ENCODE results near the gene C6orf47. TPM values are rescaled to one million over a fixed set of nuclear protein-coding genes. Genes with fewer than 3 reads are reported as not detected.

The C6orf47 gene
- total RNA-seq, 3 donors from 2014 or later (not counting 1 experiment from before 2014, with no cell fraction given), result 25.9 to 29.9 (median 27.4) TPM

DNA sequence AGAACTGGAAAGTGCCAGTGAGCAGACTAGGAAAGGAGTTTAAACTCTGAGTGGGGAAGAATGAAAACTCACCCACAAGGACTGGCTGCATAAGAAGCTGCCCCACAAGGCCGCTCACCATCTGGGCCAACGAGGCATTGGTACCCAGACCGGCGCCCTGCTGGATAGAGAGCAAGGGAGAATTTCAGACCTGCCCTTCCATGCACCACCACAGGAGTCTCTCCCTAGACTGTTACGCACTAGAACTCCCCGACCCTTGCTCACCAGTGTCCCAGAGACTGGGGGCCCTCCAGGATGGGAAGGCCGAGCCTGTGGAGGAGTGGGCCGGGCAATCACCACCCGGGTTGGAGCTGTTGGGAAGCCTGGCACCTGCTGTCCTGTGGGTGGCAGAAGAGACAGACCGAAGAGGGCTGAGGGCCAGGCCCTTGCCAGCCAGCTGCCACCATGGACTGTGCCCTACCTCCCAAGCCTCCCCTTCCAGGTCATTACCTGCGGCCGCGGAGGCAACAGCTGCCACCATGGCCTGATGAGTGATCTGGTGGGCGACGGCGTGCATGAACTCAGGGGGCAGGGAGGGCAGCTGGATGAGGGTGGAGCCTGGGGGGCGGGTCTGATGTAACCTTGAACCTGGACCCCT is 16.6 kb downstream of the C6orf47 start:
- H3K27ac ChIP-seq (ENCODE audit: low read length), result no peak overlapping the region
- H3K4me3 Mint-ChIP-seq, result no peak overlapping the region
- no peak overlapping the region for H3K27ac Mint-ChIP-seq
- no peaks in the 10 kb centered on the region for H3K4me1 ChIP-seq (ENCODE audit: control insufficient read depth, insufficient read depth, low read length)
- H3K9me3 ChIP-seq (ENCODE audit: control insufficient read depth, insufficient read depth, low read length), result no peaks in the 10 kb centered on the region
- intact Hi-C loops (cut with micrococcal nuclease), result no loop called here
- H3K9me3 Mint-ChIP-seq, result no peaks in the 10 kb centered on the region
- WGBS (ENCODE audit: insufficient coverage), result 96% methylated on average over 16 of the region's 17 CpGs
- no peaks in the 10 kb centered on the region for H3K27me3 ChIP-seq (ENCODE audit: control insufficient read depth, insufficient read depth, low read length)
- H3K4me3 ChIP-seq (ENCODE audit: low read length), result no peak overlapping the region
- H3K36me3 Mint-ChIP-seq, result peaks cover 7% of the 10 kb centered on the region
- peaks cover 90% of the 10 kb centered on the region for H3K36me3 ChIP-seq (ENCODE audit: control insufficient read depth, insufficient read depth, low read length)
- TF ChIP-seq, protein P1, sequence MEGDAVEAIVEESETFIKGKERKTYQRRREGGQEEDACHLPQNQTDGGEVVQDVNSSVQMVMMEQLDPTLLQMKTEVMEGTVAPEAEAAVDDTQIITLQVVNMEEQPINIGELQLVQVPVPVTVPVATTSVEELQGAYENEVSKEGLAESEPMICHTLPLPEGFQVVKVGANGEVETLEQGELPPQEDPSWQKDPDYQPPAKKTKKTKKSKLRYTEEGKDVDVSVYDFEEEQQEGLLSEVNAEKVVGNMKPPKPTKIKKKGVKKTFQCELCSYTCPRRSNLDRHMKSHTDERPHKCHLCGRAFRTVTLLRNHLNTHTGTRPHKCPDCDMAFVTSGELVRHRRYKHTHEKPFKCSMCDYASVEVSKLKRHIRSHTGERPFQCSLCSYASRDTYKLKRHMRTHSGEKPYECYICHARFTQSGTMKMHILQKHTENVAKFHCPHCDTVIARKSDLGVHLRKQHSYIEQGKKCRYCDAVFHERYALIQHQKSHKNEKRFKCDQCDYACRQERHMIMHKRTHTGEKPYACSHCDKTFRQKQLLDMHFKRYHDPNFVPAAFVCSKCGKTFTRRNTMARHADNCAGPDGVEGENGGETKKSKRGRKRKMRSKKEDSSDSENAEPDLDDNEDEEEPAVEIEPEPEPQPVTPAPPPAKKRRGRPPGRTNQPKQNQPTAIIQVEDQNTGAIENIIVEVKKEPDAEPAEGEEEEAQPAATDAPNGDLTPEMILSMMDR (IDR thresholded peaks at IDR 0.05), result no peak
- H3K4me1 Mint-ChIP-seq, result peaks cover 6 to 8% of the 10 kb centered on the region in 2 donors
- DNase-seq (no peak), ATAC-seq (no peak)
- no peaks in the 10 kb centered on the region for H3K27me3 Mint-ChIP-seq (ENCODE audit: low read depth in 2 of 2)

DNA sequence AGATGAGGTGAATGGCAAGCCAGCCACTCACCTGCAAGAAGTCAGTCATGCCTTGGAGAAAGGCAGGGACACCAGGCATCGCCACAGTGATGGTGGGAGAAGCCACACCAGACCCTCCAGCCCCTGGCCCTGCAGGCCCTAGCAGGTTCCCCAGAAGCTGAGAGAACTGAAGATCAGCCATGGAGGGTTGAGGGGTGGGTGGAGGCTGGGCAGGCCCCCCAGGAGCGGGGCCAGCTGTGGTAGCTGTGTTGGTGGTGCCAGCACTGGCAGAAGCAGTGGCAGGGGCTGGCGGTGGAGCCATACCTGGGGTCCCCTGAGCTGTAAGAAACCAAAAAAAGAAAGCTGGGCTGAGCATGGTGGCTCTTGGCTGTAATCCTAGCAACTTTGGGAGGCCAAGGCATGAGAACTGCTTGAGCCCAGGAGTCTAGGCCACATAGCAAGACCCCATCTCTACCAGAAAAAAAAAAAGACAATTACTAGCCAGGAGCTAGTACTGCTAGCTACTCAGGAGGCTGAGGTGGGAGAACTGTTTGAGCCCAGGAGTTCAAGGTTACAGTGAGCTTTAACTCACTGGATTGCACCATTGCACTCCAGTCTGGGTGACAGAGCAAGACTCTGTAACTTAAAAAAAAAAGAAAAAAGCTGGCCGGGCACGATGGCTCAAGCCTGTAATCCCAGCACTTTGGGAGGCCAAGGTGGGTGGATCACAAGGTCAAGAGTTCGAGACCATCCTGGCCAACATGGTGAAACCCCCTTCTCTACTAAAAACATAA is 17.6 kb downstream of the C6orf47 start:
- 100% methylated on average over 6 of the region's 6 CpGs for WGBS (ENCODE audit: insufficient coverage)
- Mint-ChIP-seq H3K4me3 (no peak overlapping the region), H3K36me3 (peaks cover 7% of the 10 kb centered on the region), H3K27me3 (ENCODE audit: low read depth in 2 of 2) (no peaks in the 10 kb centered on the region), H3K27ac (no peak overlapping the region), H3K9me3 (no peaks in the 10 kb centered on the region), H3K4me1 (peaks cover 6 to 8% of the 10 kb centered on the region in 2 donors)
- TF ChIP-seq, protein P1 (IDR thresholded peaks at IDR 0.05), result no peak
- no peak for DNase-seq
- Histone ChIP-seq H3K9me3 (ENCODE audit: control insufficient read depth, insufficient read depth, low read length) (no peaks in the 10 kb centered on the region), H3K27ac (ENCODE audit: low read length) (no peak overlapping the region), H3K4me1 (ENCODE audit: control insufficient read depth, insufficient read depth, low read length) (no peaks in the 10 kb centered on the region), H3K36me3 (ENCODE audit: control insufficient read depth, insufficient read depth, low read length) (peaks cover 89% of the 10 kb centered on the region), H3K4me3 (ENCODE audit: low read length) (no peak overlapping the region), H3K27me3 (ENCODE audit: control insufficient read depth, insufficient read depth, low read length) (no peaks in the 10 kb centered on the region)
- no peak for ATAC-seq
- intact Hi-C loops (cut with micrococcal nuclease), result no loop called here

DNA sequence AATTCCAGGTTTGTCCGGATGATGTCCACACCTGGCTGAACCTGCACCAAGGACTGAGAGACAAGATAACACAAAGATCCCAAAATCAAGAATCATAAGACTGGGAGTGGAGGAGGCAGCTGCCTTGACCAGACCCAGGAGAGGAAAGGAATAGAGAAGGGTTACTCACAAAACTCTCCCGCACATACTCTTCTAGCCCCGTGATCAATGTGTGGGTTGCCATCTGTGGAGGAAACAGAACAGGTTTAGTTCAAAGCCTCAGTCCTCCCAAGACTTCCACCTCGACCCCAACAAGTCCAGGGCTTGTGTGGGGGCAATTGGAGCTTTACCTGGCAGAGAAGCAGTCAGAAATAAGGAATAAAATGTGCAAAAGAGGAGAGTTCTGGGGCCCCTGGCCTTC is 19.2 kb downstream of the C6orf47 start:
- peaks cover 7% of the 10 kb centered on the region for H3K36me3 Mint-ChIP-seq
- no peak for DNase-seq

More for the DNA sequence above, 19.2 kb downstream of the C6orf47 start:
- no peak overlapping the region for H3K27ac Mint-ChIP-seq
- Histone ChIP-seq H3K27ac (ENCODE audit: low read length) (no peak overlapping the region), H3K4me3 (ENCODE audit: low read length) (no peak overlapping the region), H3K27me3 (ENCODE audit: control insufficient read depth, insufficient read depth, low read length) (no peaks in the 10 kb centered on the region), H3K9me3 (ENCODE audit: control insufficient read depth, insufficient read depth, low read length) (no peaks in the 10 kb centered on the region), H3K4me1 (ENCODE audit: control insufficient read depth, insufficient read depth, low read length) (no peaks in the 10 kb centered on the region), H3K36me3 (ENCODE audit: control insufficient read depth, insufficient read depth, low read length) (peaks cover 91% of the 10 kb centered on the region)
- 100% methylated on average over 3 of the region's 4 CpGs for WGBS (ENCODE audit: insufficient coverage)
- H3K9me3 Mint-ChIP-seq, result no peaks in the 10 kb centered on the region
- no peak for ATAC-seq
- H3K4me1 Mint-ChIP-seq, result peaks cover 6 to 8% of the 10 kb centered on the region in 2 donors
- H3K27me3 Mint-ChIP-seq (ENCODE audit: low read depth in 2 of 2), result no peaks in the 10 kb centered on the region
- intact Hi-C loops (cut with micrococcal nuclease), result no loop called here
- TF ChIP-seq, protein P1 (IDR thresholded peaks at IDR 0.05), result no peak
- H3K4me3 Mint-ChIP-seq, result no peak overlapping the region
